Measurements from ENCODE around the gene PAM.

GRCh38 chr5:102834438-102834964, 79.4 kb downstream of the PAM start:
- TF ChIP-seq POLR2AphosphoS5 (IDR thresholded peaks at IDR 0.05) (no peak), POLR2A (IDR thresholded peaks at IDR 0.05) (no peak)
- TF ChIP-seq, protein P1, sequence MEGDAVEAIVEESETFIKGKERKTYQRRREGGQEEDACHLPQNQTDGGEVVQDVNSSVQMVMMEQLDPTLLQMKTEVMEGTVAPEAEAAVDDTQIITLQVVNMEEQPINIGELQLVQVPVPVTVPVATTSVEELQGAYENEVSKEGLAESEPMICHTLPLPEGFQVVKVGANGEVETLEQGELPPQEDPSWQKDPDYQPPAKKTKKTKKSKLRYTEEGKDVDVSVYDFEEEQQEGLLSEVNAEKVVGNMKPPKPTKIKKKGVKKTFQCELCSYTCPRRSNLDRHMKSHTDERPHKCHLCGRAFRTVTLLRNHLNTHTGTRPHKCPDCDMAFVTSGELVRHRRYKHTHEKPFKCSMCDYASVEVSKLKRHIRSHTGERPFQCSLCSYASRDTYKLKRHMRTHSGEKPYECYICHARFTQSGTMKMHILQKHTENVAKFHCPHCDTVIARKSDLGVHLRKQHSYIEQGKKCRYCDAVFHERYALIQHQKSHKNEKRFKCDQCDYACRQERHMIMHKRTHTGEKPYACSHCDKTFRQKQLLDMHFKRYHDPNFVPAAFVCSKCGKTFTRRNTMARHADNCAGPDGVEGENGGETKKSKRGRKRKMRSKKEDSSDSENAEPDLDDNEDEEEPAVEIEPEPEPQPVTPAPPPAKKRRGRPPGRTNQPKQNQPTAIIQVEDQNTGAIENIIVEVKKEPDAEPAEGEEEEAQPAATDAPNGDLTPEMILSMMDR (IDR thresholded peaks at IDR 0.05), result no peak
